ENCODE results near the gene THAP5. TPM values are rescaled to one million over a fixed set of nuclear protein-coding genes. Genes with fewer than 3 reads are reported as not detected.

The THAP5 gene
- total and polyA plus RNA-seq, 2 donors (not counting 3 experiments of a cell fraction or from before 2014, with no cell fraction given), result 2.5 to 14.1 TPM

GRCh38 chr7:108528183-108528712 is 41.3 kb downstream of the THAP5 start:
- POLR2A ChIA-PET, result no interaction called here
- H4K20me1 ChIP-seq (replicated peaks; ENCODE audit: control insufficient read depth, extremely low read depth, insufficient read depth, low read length), result no peaks in the 10 kb centered on the region
- no peak overlapping the region for H3K9ac ChIP-seq (replicated peaks; ENCODE audit: extremely low read depth, insufficient read depth, low read length)
- no TSS peak for BruUV-seq (replicated peaks)
- dilution Hi-C loops (cut with MboI; ENCODE audit: extremely low pct_ligation_motif_present, low sequenced_read_pairs), result no loop called here
- no peak overlapping the region for H2AFZ ChIP-seq (ENCODE audit: low read depth, low read length)
- no peaks in the 10 kb centered on the region for H3K9me3 ChIP-seq (replicated peaks; ENCODE audit: control insufficient read depth, insufficient read depth, low read length)
- DNase-seq (ENCODE audit: low read depth, low spot score) (no peak), FAIRE-seq (no peak)
- H3K4me3 ChIP-seq (replicated peaks in 1 of 3; ENCODE audit: insufficient read depth in 1 of 3, low read depth in 1 of 3, low read length in 3 of 3), result no peak overlapping the region
- no peak overlapping the region for H3K27ac ChIP-seq (ENCODE audit: insufficient read depth, low read depth, low read length)
- H3K36me3 ChIP-seq (ENCODE audit: control insufficient read depth in 2 of 2, extremely low read depth in 1 of 2, insufficient read depth in 2 of 2, low read length in 2 of 2), result no peaks in the 10 kb centered on the region
- TF ChIP-seq MYC (IDR thresholded peaks at IDR 0.05; ENCODE audit: low read depth, low read length) (no peak), FOS (IDR thresholded peaks at IDR 0.05; ENCODE audit: borderline replicate concordance, insufficient read depth, low read length) (no peak), CTCF (IDR thresholded peaks at IDR 0.05; ENCODE audit: extremely low read depth in 1 of 2, insufficient read depth in 1 of 2, low read depth in 1 of 2, low read length in 2 of 2) (no peak), JUN (IDR thresholded peaks at IDR 0.05; ENCODE audit: borderline replicate concordance, insufficient read depth, insufficient read length, low read depth) (no peak), EZH2 (IDR thresholded peaks at IDR 0.05; ENCODE audit: borderline replicate concordance, low read depth, low read length, severe bottlenecking) (no peak), MAX (IDR thresholded peaks at IDR 0.05; ENCODE audit: insufficient read depth, insufficient read length) (no peak), POLR2A (IDR thresholded peaks at IDR 0.05; ENCODE audit: low read depth, low read length) (no peak), GATA2 (IDR thresholded peaks at IDR 0.05; ENCODE audit: insufficient read depth, insufficient read length, low read depth, low read length) (no peak), POLR2AphosphoS5 (IDR thresholded peaks at IDR 0.05; ENCODE audit: insufficient read depth, low read depth, low read length) (no peak)
- peaks cover 16% of the 10 kb centered on the region for H3K79me2 ChIP-seq (ENCODE audit: control insufficient read depth, insufficient read depth, low read length)
- intact Hi-C loops (cut with micrococcal nuclease), result no loop called here
- H3K4me2 ChIP-seq (ENCODE audit: insufficient read depth, low read length), result no peak overlapping the region
- H3K27me3 ChIP-seq (ENCODE audit: control insufficient read depth in 2 of 2, insufficient read depth in 2 of 2, low read length in 2 of 2), result no peaks in the 10 kb centered on the region
- CTCF ChIA-PET, result interaction anchor here (1.4 kb wide), 1 partner anchor 10 kb away, joined by 4 read pairs; no protein-coding TSS in a partner anchor
- no peaks in the 10 kb centered on the region for H3K9me1 ChIP-seq (replicated peaks; ENCODE audit: control insufficient read depth, extremely low read depth, insufficient read depth, low read length)
- peaks cover 17% of the 10 kb centered on the region for H3K4me1 ChIP-seq (ENCODE audit: control insufficient read depth, extremely low read depth, insufficient read depth, low read length)

Measured in endothelial cell of umbilical vein (primary cell).